ENCODE data around the gene CCND1. TPM values are rescaled to one million over a fixed set of nuclear protein-coding genes. Genes with fewer than 3 reads are reported as not detected.

Gene CCND1
- total RNA-seq, 4 donors from 2014 or later, result 90.1 to 451 (median 213) TPM

GRCh38 chr11:69684651-69685050, 43.7 kb downstream of the CCND1 start:
- no peak for TF ChIP-seq CTCF (IDR thresholded peaks at IDR 0.05; ENCODE audit: low read depth)

- no peak for TF ChIP-seq CTCF (IDR thresholded peaks at IDR 0.05; ENCODE audit: low read depth)
Observed at GRCh38 chr11:69685348-69685747, 44.4 kb downstream of the CCND1 start.

- no peak for TF ChIP-seq CTCF (IDR thresholded peaks at IDR 0.05; ENCODE audit: low read depth)
Observed at GRCh38 chr11:69686452-69686851, 45.5 kb downstream of the CCND1 start.

- TF ChIP-seq CTCF (IDR thresholded peaks at IDR 0.05; ENCODE audit: low read depth), result no peak
Observed at GRCh38 chr11:69686856-69687255, 45.9 kb downstream of the CCND1 start.

GRCh38 chr11:69689484-69690319, 48.7 kb downstream of the CCND1 start:
- no peak for TF ChIP-seq CTCF (IDR thresholded peaks at IDR 0.05; ENCODE audit: low read depth)

- no peak for TF ChIP-seq CTCF (IDR thresholded peaks at IDR 0.05; ENCODE audit: low read depth)
Observed at GRCh38 chr11:69691463-69691862, 50.5 kb downstream of the CCND1 start.

- TF ChIP-seq CTCF (IDR thresholded peaks at IDR 0.05; ENCODE audit: low read depth), result no peak
Observed at GRCh38 chr11:69692422-69692821, 51.5 kb downstream of the CCND1 start.

Measured in subcutaneous adipose tissue (tissue), 4 donors.